Caco-2 (cell line): ENCODE results near the gene HDAC9. TPM values are rescaled to one million over a fixed set of nuclear protein-coding genes. Genes with fewer than 3 reads are reported as not detected.

Source experiments
- BruUV-seq: library from RNA; stranded (reverse); fragments of 400-500 nt; replicated peaks from 2 replicates; lab custom pipeline; 2021; lab: Mats Ljungman, UMichigan
- CTCF ChIA-PET: fragments of 300-600 bp; sonication (Branson Sonifier 250); formaldehyde crosslinking; loops from one replicate; lab custom pipeline; 2022; ENCODE audit warnings: antibody characterized with exemption; lab: Charles Lee
- POLR2A ChIA-PET: fragments of 300-600 bp; sonication (Branson Sonifier 250); formaldehyde crosslinking; loops from one replicate; lab custom pipeline; 2022; ENCODE audit warnings: antibody characterized with exemption; lab: Charles Lee
- DNase-seq, 2 experiments: peaks; one replicate each; pipeline versions ENCODE4 v3.0.0 to v3.0.0-alpha.2; 2020 to 2022
- H3K27me3 ChIP-seq: replicated peaks from 2 replicates; pipeline ENCODE4 v1.6.0; 2011; ENCODE audit warnings: low read length; ENCODE audit not compliant: control insufficient read depth, insufficient read depth
- H3K36me3 ChIP-seq: 2 replicates; pipeline ENCODE4 v1.5.1; 2011; ENCODE audit warnings: low read length; ENCODE audit not compliant: control insufficient read depth, insufficient read depth
- H3K4me1 ChIP-seq: fragments of 250-450 bp; sonication (Bioruptor Pico); 2 replicates; pipeline ENCODE4 v1.5.1; 2020; ENCODE audit warnings: mild to moderate bottlenecking
- H3K4me3 ChIP-seq: 2 replicates; pipeline ENCODE4 v1.5.1; 2011; ENCODE audit warnings: low read depth, mild to moderate bottlenecking, control low read depth, low read length
- H3K9me3 ChIP-seq: fragments of 250-450 bp; sonication (Bioruptor Pico); 2 replicates; pipeline ENCODE4 v1.5.1; 2020; ENCODE audit warnings: mild to moderate bottlenecking, moderate library complexity
- H3K27ac Mint-ChIP-seq: one replicate; pipeline ENCODE4 v1.8.0; 2022; ENCODE audit warnings: mixed read lengths; ENCODE audit not compliant: unreplicated experiment
- H3K27me3 Mint-ChIP-seq: one replicate; pipeline ENCODE4 v1.8.0; 2022; ENCODE audit warnings: mixed read lengths; ENCODE audit not compliant: insufficient read depth, unreplicated experiment
- H3K36me3 Mint-ChIP-seq: one replicate; pipeline ENCODE4 v1.8.0; 2022; ENCODE audit warnings: mild to moderate bottlenecking, mixed read lengths; ENCODE audit not compliant: insufficient read depth, unreplicated experiment
- H3K4me1 Mint-ChIP-seq: one replicate; pipeline ENCODE4 v1.8.0; 2022; ENCODE audit warnings: low read depth, mixed read lengths; ENCODE audit not compliant: unreplicated experiment
- H3K4me3 Mint-ChIP-seq: one replicate; pipeline ENCODE4 v1.8.0; 2022; ENCODE audit warnings: mild to moderate bottlenecking, moderate library complexity, mixed read lengths; ENCODE audit not compliant: unreplicated experiment
- H3K9me3 Mint-ChIP-seq: one replicate; pipeline ENCODE4 v1.8.0; 2022; ENCODE audit warnings: mixed read lengths; ENCODE audit not compliant: unreplicated experiment
- CTCF ChIP-seq, 2 experiments: fragments of 200-600 bp in 1 of 2; IDR thresholded peaks; 1 replicate in 1 of 2; 2 replicates in 1 of 2; pipeline versions ENCODE4 v1.5.1 to v1.8.0; 2011 to 2022; ENCODE audit warnings: antibody characterized with exemption in 1 of 2, control low read depth in 1 of 2, inconsistent platforms in 1 of 2, low read depth in 1 of 2, low read length in 1 of 2, mild to moderate bottlenecking in 1 of 2, moderate library complexity in 1 of 2; ENCODE audit not compliant: insufficient read depth in 1 of 2, severe bottlenecking in 1 of 2, unreplicated experiment in 1 of 2
- intact Hi-C: fragments of 100-400 bp; cut with micrococcal nuclease; formaldehyde crosslinking; loops from one replicate; pipeline ENCODE4 v1.10.0; 2022; ENCODE audit not compliant: unreplicated experiment
- total RNA-seq: library from RNA; stranded (reverse); gene quantifications from 2 replicates; pipeline ENCODE4 v1.2.3, GENCODE V29; 2022

HDAC9 gene
- total RNA-seq, 1 experiment from 2014 or later = 0.27 TPM

GRCh38 chr7:18845700-18846099 is 350.2 kb downstream of the HDAC9 start:
- Mint-ChIP-seq H3K4me3 (no peak overlapping the region), H3K36me3 (no peaks in the 10 kb centered on the region), H3K4me1 (no peaks in the 10 kb centered on the region), H3K27me3 (peaks cover 8% of the 10 kb centered on the region), H3K9me3 (no peaks in the 10 kb centered on the region), H3K27ac (no peak overlapping the region)
- ChIA-PET CTCF (no interaction called here), POLR2A (no interaction called here)
- Histone ChIP-seq H3K9me3 (no peaks in the 10 kb centered on the region), H3K4me1 (no peaks in the 10 kb centered on the region), H3K27me3 (no peaks in the 10 kb centered on the region), H3K36me3 (no peaks in the 10 kb centered on the region), H3K4me3 (no peak overlapping the region)
- TF ChIP-seq CTCF (IDR thresholded peaks at IDR 0.05; ENCODE audit: insufficient read depth in 1 of 2, low read depth in 1 of 2, low read length in 1 of 2, severe bottlenecking in 1 of 2, unreplicated experiment in 1 of 2) = no peak
- BruUV-seq = no TSS peak
- intact Hi-C loops = no loop called here
- DNase-seq = no peak

GRCh38 chr7:18846765-18847215 is 351.2 kb downstream of the HDAC9 start:
- POLR2A ChIA-PET = no interaction called here
- no peak for DNase-seq
- CTCF ChIA-PET = no interaction called here

GRCh38 chr7:18849130-18849529 is 353.6 kb downstream of the HDAC9 start:
- Mint-ChIP-seq H3K27ac (no peak overlapping the region), H3K36me3 (no peaks in the 10 kb centered on the region), H3K9me3 (no peaks in the 10 kb centered on the region), H3K4me3 (no peak overlapping the region), H3K27me3 (peaks cover 8% of the 10 kb centered on the region), H3K4me1 (no peaks in the 10 kb centered on the region)
- BruUV-seq = no TSS peak
- Histone ChIP-seq H3K9me3 (no peaks in the 10 kb centered on the region), H3K27me3 (no peaks in the 10 kb centered on the region), H3K4me1 (no peaks in the 10 kb centered on the region), H3K36me3 (no peaks in the 10 kb centered on the region), H3K4me3 (no peak overlapping the region)
- no peak for TF ChIP-seq CTCF (IDR thresholded peaks at IDR 0.05; ENCODE audit: insufficient read depth in 1 of 2, low read depth in 1 of 2, low read length in 1 of 2, severe bottlenecking in 1 of 2, unreplicated experiment in 1 of 2)
- POLR2A ChIA-PET = no interaction called here
- no peak for DNase-seq
- CTCF ChIA-PET = interaction anchor here (0.7 kb wide), 1 partner anchor 8 kb away, joined by 3 read pairs; no protein-coding TSS in a partner anchor
- intact Hi-C loops = no loop called here

More at GRCh38 chr7:18846765-18847215, 351.2 kb downstream of the HDAC9 start:
- Mint-ChIP-seq H3K27me3 (peaks cover 8% of the 10 kb centered on the region), H3K9me3 (no peaks in the 10 kb centered on the region), H3K27ac (no peak overlapping the region), H3K4me1 (no peaks in the 10 kb centered on the region), H3K4me3 (no peak overlapping the region), H3K36me3 (no peaks in the 10 kb centered on the region)
- intact Hi-C loops = no loop called here
- BruUV-seq = no TSS peak
- Histone ChIP-seq H3K4me3 (no peak overlapping the region), H3K4me1 (no peaks in the 10 kb centered on the region), H3K27me3 (no peaks in the 10 kb centered on the region), H3K36me3 (no peaks in the 10 kb centered on the region), H3K9me3 (no peaks in the 10 kb centered on the region)
- TF ChIP-seq CTCF (IDR thresholded peaks at IDR 0.05; ENCODE audit: insufficient read depth in 1 of 2, low read depth in 1 of 2, low read length in 1 of 2, severe bottlenecking in 1 of 2, unreplicated experiment in 1 of 2) = no peak
